Mesenchymal stem cell (in vitro differentiated cells and primary cell): ENCODE results near the gene PNPLA1.

Experiments
- DNase-seq: peaks from one replicate; pipeline ENCODE4 v3.0.0-alpha.2; 2013
- H2AFZ ChIP-seq: one replicate; pipeline ENCODE4 v1.6.1; 2013; ENCODE audit warnings: low read depth, mild to moderate bottlenecking, control low read depth, inconsistent platforms, low read length, moderate library complexity
- H2AK5ac ChIP-seq: 2 replicates; pipeline ENCODE4 v1.6.1; 2013; ENCODE audit warnings: low read length, moderate library complexity, mild to moderate bottlenecking, inconsistent platforms; ENCODE audit not compliant: severe bottlenecking
- H2BK120ac ChIP-seq: one replicate; pipeline ENCODE4 v1.6.1; 2013; ENCODE audit warnings: low read depth, mild to moderate bottlenecking, inconsistent platforms, low read length, moderate library complexity
- H2BK12ac ChIP-seq, 2 experiments: one replicate each; pipeline ENCODE4 v1.6.1; 2013; ENCODE audit warnings: inconsistent platforms in 2 of 2, low read length in 2 of 2, mild to moderate bottlenecking in 2 of 2, moderate library complexity in 2 of 2, control low read depth in 1 of 2
- H2BK15ac ChIP-seq: one replicate; pipeline ENCODE4 v1.6.1; 2013; ENCODE audit warnings: mild to moderate bottlenecking, low read depth, inconsistent platforms; ENCODE audit not compliant: poor library complexity, severe bottlenecking
- H2BK5ac ChIP-seq: 2 replicates; pipeline ENCODE4 v1.6.1; 2013; ENCODE audit warnings: low read depth, mild to moderate bottlenecking, low read length, control low read depth, inconsistent platforms; ENCODE audit not compliant: poor library complexity, severe bottlenecking
- H3K14ac ChIP-seq, 2 experiments: one replicate each; pipeline ENCODE4 v1.6.1; 2013; ENCODE audit warnings: inconsistent platforms in 2 of 2, low read length in 2 of 2, control low read depth in 1 of 2, mild to moderate bottlenecking in 1 of 2, moderate library complexity in 1 of 2
- H3K18ac ChIP-seq, 2 experiments: one replicate each; pipeline ENCODE4 v1.6.1; 2013; ENCODE audit warnings: inconsistent platforms in 2 of 2, low read length in 2 of 2, control low read depth in 1 of 2, low read depth in 1 of 2, mild to moderate bottlenecking in 1 of 2
- H3K23ac ChIP-seq, 2 experiments: one replicate each; pipeline ENCODE4 v1.6.1; 2013; ENCODE audit warnings: inconsistent platforms in 2 of 2, low read length in 2 of 2, mild to moderate bottlenecking in 2 of 2, moderate library complexity in 2 of 2, control low read depth in 1 of 2
- H3K27ac ChIP-seq: 2 replicates; pipeline ENCODE4 v1.5.1; 2013; ENCODE audit warnings: mild to moderate bottlenecking, moderate library complexity, low read length, control low read depth, inconsistent platforms; ENCODE audit not compliant: poor library complexity, severe bottlenecking
- H3K27me3 ChIP-seq, 2 experiments: 2 replicates each; pipeline versions ENCODE4 v1.6.1 to v1.7.0; 2013; ENCODE audit warnings: low read length in 2 of 2, mild to moderate bottlenecking in 2 of 2, moderate library complexity in 2 of 2, control low read depth in 1 of 2, inconsistent platforms in 1 of 2; ENCODE audit not compliant: control insufficient read depth in 1 of 2, insufficient read depth in 1 of 2
- H3K36me3 ChIP-seq, 2 experiments: 2 replicates each; pipeline versions ENCODE4 v1.6.1 to v1.7.0; 2013; ENCODE audit warnings: low read length in 2 of 2, control low read depth in 1 of 2, inconsistent platforms in 1 of 2, low read depth in 1 of 2, mild to moderate bottlenecking in 1 of 2; ENCODE audit not compliant: insufficient read depth in 2 of 2, control insufficient read depth in 1 of 2
- H3K4ac ChIP-seq, 2 experiments: one replicate each; pipeline ENCODE4 v1.6.1; 2013; ENCODE audit warnings: inconsistent platforms in 2 of 2, low read length in 2 of 2, mild to moderate bottlenecking in 2 of 2, moderate library complexity in 2 of 2, control low read depth in 1 of 2, low read depth in 1 of 2
- H3K4me1 ChIP-seq: 2 replicates; pipeline ENCODE4 v1.6.1; 2013; ENCODE audit warnings: low read depth, low read length, control low read depth; ENCODE audit not compliant: control insufficient read depth, insufficient read depth
- H3K4me2 ChIP-seq: 2 replicates; pipeline ENCODE4 v1.6.1; 2013; ENCODE audit warnings: low read length, mild to moderate bottlenecking, inconsistent platforms; ENCODE audit not compliant: poor library complexity, severe bottlenecking
- H3K4me3 ChIP-seq, 2 experiments: 2 replicates each; pipeline versions ENCODE4 v1.5.1 to v1.7.0; 2013; ENCODE audit warnings: low read length in 2 of 2, mild to moderate bottlenecking in 2 of 2, control low read depth in 1 of 2, low read depth in 1 of 2; ENCODE audit not compliant: insufficient read depth in 1 of 2
- H3K79me1 ChIP-seq: replicated peaks from 2 replicates; pipeline ENCODE4 v1.6.1; 2013; ENCODE audit warnings: mild to moderate bottlenecking, control low read depth, low read length, inconsistent platforms; ENCODE audit not compliant: poor library complexity, severe bottlenecking
- H3K9ac ChIP-seq: 2 replicates; pipeline ENCODE4 v1.7.0; 2013; ENCODE audit warnings: mild to moderate bottlenecking, low read length, moderate library complexity
- H3K9me3 ChIP-seq: 2 replicates; pipeline ENCODE4 v1.7.0; 2013; ENCODE audit warnings: mild to moderate bottlenecking, low read length; ENCODE audit not compliant: control insufficient read depth
- H4K8ac ChIP-seq: one replicate; pipeline ENCODE4 v1.6.1; 2013; ENCODE audit warnings: inconsistent platforms, mild to moderate bottlenecking, low read length, moderate library complexity
- H4K91ac ChIP-seq: one replicate; pipeline ENCODE4 v1.6.1; 2013; ENCODE audit warnings: mild to moderate bottlenecking, low read length, inconsistent platforms
- WGBS: methylation state at CpG from one replicate; pipeline ENCODE4 v1.1.7; 2013; ENCODE audit warnings: mixed read lengths; 5-methylcytosine and 5-hydroxymethylcytosine counted together

PNPLA1 gene

GRCh38 chr6:36319821-36320220 lies 50.0 kb downstream of the PNPLA1 start:
- Histone ChIP-seq H3K23ac (no peak overlapping the region), H2BK15ac (no peak overlapping the region), H3K4me1 (peaks cover 3% of the 10 kb centered on the region), H4K8ac (no peak overlapping the region), H2BK5ac (no peak overlapping the region), H2AFZ (no peak overlapping the region), H2AK5ac (no peak overlapping the region), H4K91ac (no peak overlapping the region), H2BK12ac (no peak overlapping the region), H3K9ac (no peak overlapping the region), H3K27ac (no peak overlapping the region), H3K9me3 (no peaks in the 10 kb centered on the region), H3K27me3 (peaks cover 35 to 66% of the 10 kb centered on the region in 2 experiments), H2BK120ac (no peak overlapping the region), H3K79me1 (no peaks in the 10 kb centered on the region), H3K4me2 (no peak overlapping the region), H3K18ac (no peak overlapping the region), H3K14ac (no peak overlapping the region), H3K4ac (no peak overlapping the region), H3K4me3 (no peak overlapping the region), H3K36me3 (no peaks in the 10 kb centered on the region)
- WGBS, result no CpG with 5 or more reads among the region's 2 CpGs
- no peak for DNase-seq

- Histone ChIP-seq H2BK120ac (no peak overlapping the region), H3K4ac (no peak overlapping the region), H3K9me3 (no peaks in the 10 kb centered on the region), H2AFZ (no peak overlapping the region), H4K91ac (no peak overlapping the region), H3K4me2 (no peak overlapping the region), H3K14ac (no peak overlapping the region), H3K23ac (no peak overlapping the region), H3K9ac (no peak overlapping the region), H3K4me1 (peaks cover 4% of the 10 kb centered on the region), H4K8ac (no peak overlapping the region), H2BK15ac (no peak overlapping the region), H3K27ac (no peak overlapping the region), H2BK12ac (no peak overlapping the region), H3K36me3 (no peaks in the 10 kb centered on the region), H3K27me3 (peaks cover 38 to 69% of the 10 kb centered on the region in 2 experiments), H3K18ac (no peak overlapping the region), H3K4me3 (no peak overlapping the region), H3K79me1 (no peaks in the 10 kb centered on the region), H2AK5ac (no peak overlapping the region), H2BK5ac (no peak overlapping the region)
- WGBS, result 89% methylated on average over 9 of the region's 11 CpGs
- no peak for DNase-seq
Measured at GRCh38 chr6:36320475-36320874, 50.6 kb downstream of the PNPLA1 start.

GRCh38 chr6:36322591-36322990 lies 52.7 kb downstream of the PNPLA1 start:
- H3K4me2 ChIP-seq, result no peak overlapping the region
- peaks cover 4% of the 10 kb centered on the region for H3K4me1 ChIP-seq
- no peak overlapping the region for H3K4ac ChIP-seq
- DNase-seq, result no peak
- H2BK5ac ChIP-seq, result no peak overlapping the region
- H3K36me3 ChIP-seq, result no peaks in the 10 kb centered on the region
- H3K79me1 ChIP-seq, result no peaks in the 10 kb centered on the region
- H3K9me3 ChIP-seq, result no peaks in the 10 kb centered on the region
- no peak overlapping the region for H3K23ac ChIP-seq
- H2AFZ ChIP-seq, result no peak overlapping the region
- no peak overlapping the region for H4K91ac ChIP-seq
- peaks cover 44 to 69% of the 10 kb centered on the region in 2 experiments for H3K27me3 ChIP-seq
- no peak overlapping the region for H2AK5ac ChIP-seq
- no peak overlapping the region for H2BK120ac ChIP-seq
- no peak overlapping the region for H3K18ac ChIP-seq
- no peak overlapping the region for H3K27ac ChIP-seq
- H2BK12ac ChIP-seq, result no peak overlapping the region
- 64% methylated on average over 3 of the region's 3 CpGs for WGBS
- H3K14ac ChIP-seq, result no peak overlapping the region
- H3K9ac ChIP-seq, result no peak overlapping the region
- no peak overlapping the region for H2BK15ac ChIP-seq
- H3K4me3 ChIP-seq, result no peak overlapping the region
- no peak overlapping the region for H4K8ac ChIP-seq

GRCh38 chr6:36323062-36323461 lies 53.2 kb downstream of the PNPLA1 start:
- Histone ChIP-seq H3K36me3 (no peaks in the 10 kb centered on the region), H3K79me1 (no peaks in the 10 kb centered on the region), H3K18ac (peak overlapping the region in 1 of 2 experiments; percentile 30), H2BK120ac (no peak overlapping the region), H3K9me3 (no peaks in the 10 kb centered on the region), H3K14ac (peak overlapping the region in 1 of 2 experiments; percentile 36), H2BK15ac (no peak overlapping the region), H3K23ac (no peak overlapping the region), H4K8ac (no peak overlapping the region), H3K27me3 (peaks cover 42 to 70% of the 10 kb centered on the region in 2 experiments), H3K4me3 (no peak overlapping the region), H3K9ac (no peak overlapping the region), H3K4ac (no peak overlapping the region), H2BK5ac (no peak overlapping the region), H2AK5ac (no peak overlapping the region), H3K4me1 (peaks cover 4% of the 10 kb centered on the region), H3K4me2 (no peak overlapping the region), H4K91ac (no peak overlapping the region), H3K27ac (no peak overlapping the region), H2BK12ac (no peak overlapping the region), H2AFZ (no peak overlapping the region)
- DNase-seq, result peak; percentile 26
- whole genome bisulfite sequencing, result 76% methylated on average over 7 of the region's 8 CpGs
